A549 (cell line): ENCODE results near the gene HOXB3.

ENCODE experiments used
- POLR2A ChIP-seq: IDR thresholded peaks from 2 replicates; pipeline ENCODE4 v1.6.1; 2012; ENCODE audit warnings: mild to moderate bottlenecking, low read length
- SMC3 ChIP-seq: fragments of >200 bp; sonication (Bioruptor Twin); formaldehyde crosslinking; IDR thresholded peaks from 3 replicates; pipeline ENCODE4 v1.6.1; 2018; ENCODE audit warnings: inconsistent platforms
- TF ChIP-seq, protein P1 (sequence below): fragments of >200 bp; sonication (Bioruptor Twin); formaldehyde crosslinking; IDR thresholded peaks from 3 replicates; pipeline ENCODE4 v1.5.1; 2016

DNA sequence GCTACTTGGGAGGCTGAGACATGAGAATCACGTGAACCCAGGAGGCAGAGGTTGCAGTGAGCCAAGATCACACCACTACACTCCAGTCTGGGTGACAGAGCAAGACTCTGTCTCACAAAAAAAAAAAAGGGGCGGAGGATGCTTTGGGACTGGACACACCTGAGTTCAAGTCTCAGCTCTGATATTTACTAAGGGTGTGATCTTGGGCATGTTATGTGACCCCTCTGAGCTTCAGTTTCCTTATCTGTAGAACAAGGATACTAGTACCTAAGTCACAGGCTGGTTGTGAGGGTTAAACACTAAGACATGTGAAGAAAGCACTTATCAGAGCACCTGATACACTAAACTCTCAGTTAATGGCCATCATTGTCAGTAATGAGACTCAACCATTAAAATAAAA, 85.1 kb downstream of the HOXB3 start:
- no peak for TF ChIP-seq POLR2A
- no peak for TF ChIP-seq SMC3
- TF ChIP-seq, protein P1, sequence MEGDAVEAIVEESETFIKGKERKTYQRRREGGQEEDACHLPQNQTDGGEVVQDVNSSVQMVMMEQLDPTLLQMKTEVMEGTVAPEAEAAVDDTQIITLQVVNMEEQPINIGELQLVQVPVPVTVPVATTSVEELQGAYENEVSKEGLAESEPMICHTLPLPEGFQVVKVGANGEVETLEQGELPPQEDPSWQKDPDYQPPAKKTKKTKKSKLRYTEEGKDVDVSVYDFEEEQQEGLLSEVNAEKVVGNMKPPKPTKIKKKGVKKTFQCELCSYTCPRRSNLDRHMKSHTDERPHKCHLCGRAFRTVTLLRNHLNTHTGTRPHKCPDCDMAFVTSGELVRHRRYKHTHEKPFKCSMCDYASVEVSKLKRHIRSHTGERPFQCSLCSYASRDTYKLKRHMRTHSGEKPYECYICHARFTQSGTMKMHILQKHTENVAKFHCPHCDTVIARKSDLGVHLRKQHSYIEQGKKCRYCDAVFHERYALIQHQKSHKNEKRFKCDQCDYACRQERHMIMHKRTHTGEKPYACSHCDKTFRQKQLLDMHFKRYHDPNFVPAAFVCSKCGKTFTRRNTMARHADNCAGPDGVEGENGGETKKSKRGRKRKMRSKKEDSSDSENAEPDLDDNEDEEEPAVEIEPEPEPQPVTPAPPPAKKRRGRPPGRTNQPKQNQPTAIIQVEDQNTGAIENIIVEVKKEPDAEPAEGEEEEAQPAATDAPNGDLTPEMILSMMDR = no peak
